ENCODE data around the gene RALGAPA2.

Gene RALGAPA2

GRCh38 chr20:20454850-20455627, 257.4 kb downstream of the RALGAPA2 start:
- no peak for DNase-seq

- DNase-seq: no peak
These were observed 258.1 kb downstream of the RALGAPA2 start for GRCh38 chr20:20454367-20454766.

- DNase-seq: peak; percentile 83
These were observed 260.2 kb downstream of the RALGAPA2 start for GRCh38 chr20:20452254-20452676.

- DNase-seq: no peak
These were observed 261.9 kb downstream of the RALGAPA2 start for GRCh38 chr20:20450521-20450920.

GRCh38 chr20:20448881-20449280, 263.6 kb downstream of the RALGAPA2 start:
- DNase-seq: no peak

DNA sequence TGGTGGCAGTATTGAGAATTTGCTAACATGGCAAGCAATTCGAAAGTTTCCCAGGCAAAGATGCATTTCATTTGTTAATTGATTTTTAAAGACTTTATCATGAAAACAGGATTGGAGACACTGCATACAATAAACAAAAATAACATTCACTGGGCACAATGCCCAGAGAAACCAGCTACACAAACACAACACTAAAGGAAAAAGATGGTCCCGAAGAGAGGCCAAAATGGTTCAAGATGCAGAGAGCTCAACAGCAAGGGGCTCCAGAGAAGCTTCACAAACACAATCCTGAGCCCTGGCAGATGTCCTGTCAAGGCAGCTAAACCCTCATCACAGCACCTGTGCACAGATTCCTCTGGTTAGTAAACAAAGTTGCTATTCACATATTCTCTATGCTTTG, 265.2 kb downstream of the RALGAPA2 start:
- no peak for DNase-seq

DNA sequence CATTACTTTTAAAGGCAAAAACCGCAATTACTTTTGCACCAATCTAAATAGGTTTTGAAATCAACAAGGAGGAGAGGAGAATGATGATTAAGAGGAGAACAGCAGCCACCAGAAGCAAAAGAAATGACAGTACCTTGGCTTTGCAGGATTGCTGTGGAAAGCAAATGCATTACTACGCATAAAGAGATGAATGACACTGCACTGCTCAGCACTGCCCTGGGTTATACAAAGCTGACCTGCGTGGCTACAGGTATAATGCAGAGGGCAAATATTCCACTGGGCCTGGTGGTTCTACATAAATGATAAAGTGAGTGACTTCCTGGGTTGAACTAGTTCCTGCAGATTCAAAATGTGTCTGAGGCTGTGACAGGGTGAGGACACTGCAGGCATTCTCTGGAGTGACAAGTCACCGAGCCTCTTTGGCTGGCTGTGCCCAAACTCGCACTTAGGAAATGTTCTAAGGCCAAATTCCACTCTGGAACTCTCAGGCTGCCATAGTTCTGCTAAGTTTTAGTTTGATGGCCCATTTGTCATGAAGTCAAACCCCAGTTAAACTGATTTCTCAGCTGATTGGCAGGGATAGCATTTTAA, 265.9 kb downstream of the RALGAPA2 start:
- no peak for DNase-seq

GRCh38 chr20:20446001-20446400, 266.4 kb downstream of the RALGAPA2 start:
- no peak for DNase-seq

DNA sequence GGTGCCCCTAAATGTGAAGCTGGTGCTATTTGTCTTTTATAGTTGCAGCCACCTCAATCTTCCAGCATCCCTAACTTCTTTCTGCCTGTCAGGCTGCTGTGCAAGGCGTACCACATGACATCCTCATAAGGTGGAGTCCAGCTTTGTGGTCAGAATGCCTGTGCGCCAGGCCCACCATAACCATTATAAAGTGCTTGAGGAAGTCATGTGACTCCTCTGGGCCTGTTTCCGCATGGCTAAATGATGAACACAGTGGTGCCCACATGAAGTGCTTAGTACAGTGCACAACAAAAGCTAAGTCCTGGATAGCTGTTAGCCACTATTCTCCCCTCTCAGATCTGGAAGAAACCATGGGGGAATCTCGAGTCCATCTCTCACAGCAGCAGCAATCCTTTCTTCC, 268.9 kb downstream of the RALGAPA2 start:
- DNase-seq: no peak

- no peak for DNase-seq
These were observed 270.0 kb downstream of the RALGAPA2 start for GRCh38 chr20:20442466-20442865.

GRCh38 chr20:20440886-20441658, 271.4 kb downstream of the RALGAPA2 start:
- no peak for DNase-seq

- no peak for DNase-seq
These were observed 272.0 kb downstream of the RALGAPA2 start for GRCh38 chr20:20440481-20440880.

DNA sequence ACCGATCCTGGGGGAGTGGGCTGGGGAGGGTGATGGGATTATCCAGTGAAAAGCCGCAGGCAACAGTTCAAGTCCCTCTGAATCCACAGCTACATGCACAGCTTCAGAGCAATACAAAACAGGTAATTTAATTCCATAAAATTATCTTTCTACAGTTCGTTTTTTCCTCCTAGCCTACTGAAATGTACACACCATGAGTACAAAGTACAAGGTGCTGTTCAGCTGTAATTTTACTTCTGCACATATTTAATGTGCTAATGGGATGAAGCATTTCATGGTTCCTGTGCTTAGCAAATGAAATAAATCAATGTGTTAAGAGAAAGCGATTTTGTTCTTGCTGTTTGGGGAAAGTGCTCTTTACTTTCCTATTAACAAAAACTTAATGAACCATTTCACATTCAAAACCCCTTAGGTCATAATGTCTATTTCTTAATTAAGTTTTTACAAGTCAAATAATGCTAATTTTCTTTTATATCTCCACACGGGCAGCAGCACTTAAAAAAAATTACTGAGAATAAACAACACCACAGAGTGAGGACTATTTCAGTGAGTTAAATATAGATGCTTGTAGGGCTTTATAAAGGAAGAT, 272.7 kb downstream of the RALGAPA2 start:
- DNase-seq: no peak

DNA sequence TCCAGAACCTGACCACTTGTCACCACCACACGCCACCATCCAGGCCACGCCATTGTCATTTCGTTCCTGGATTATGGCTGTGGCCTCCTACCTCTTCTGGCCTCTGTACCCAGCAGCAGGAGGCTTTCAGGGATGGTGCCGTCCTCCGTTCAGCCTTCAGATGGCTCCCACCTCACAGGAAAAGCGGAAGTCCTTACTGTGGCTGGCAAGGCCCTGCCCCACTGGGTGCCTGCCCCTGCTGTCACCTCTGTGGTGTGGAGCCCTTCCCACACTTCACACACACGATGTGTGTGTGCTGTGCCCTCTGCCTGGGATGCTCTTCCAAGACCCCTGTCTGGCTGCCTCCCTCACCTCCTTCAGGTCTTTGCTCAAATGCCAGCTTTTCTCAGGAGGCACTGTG, 275.1 kb downstream of the RALGAPA2 start:
- no peak for DNase-seq

DNA sequence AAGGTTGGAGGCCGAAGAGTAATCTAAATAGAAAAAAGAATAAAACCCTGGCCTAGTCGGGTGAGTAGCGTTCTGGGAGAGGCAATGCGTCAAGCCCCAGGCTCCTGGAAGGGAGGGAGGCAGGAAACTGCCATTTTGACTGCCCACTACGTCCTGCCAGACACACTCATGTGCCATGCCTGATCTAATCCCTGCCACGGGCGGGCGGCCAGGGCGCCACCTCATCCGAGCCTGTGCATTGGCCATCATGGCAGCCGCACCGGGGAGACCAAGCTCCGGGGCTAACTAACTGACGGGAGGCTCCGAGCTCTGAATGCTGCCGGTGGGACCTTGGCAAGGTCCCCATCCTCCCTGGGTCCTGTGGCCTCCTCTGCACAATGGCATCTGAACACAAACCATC, 275.8 kb downstream of the RALGAPA2 start:
- DNase-seq: no peak

DNA sequence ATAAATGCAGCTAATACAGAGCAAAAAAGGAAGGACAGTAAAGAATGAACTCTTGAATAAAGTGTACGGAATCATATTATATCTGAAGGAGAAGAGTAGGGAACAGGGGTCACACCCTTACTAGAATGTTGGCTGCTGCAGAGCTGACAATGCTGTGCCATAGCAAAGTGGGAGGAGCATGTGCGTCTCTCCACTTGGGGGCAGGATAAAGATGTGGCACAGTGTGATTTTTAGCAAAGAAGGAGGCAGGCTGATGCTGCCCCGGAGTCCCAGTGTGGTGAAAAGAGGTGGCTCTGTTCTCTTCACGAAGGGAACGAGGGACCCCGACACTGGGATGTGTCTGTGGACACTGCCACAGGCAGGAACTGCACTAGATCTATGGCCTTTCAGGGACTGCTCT, 277.0 kb downstream of the RALGAPA2 start:
- DNase-seq: no peak

- no peak for DNase-seq
These were observed 279.7 kb downstream of the RALGAPA2 start for GRCh38 chr20:20432618-20433286.

GRCh38 chr20:20430066-20430465, 282.4 kb downstream of the RALGAPA2 start:
- DNase-seq: no peak

GRCh38 chr20:20428067-20428466, 284.4 kb downstream of the RALGAPA2 start:
- no peak for DNase-seq

- peak; percentile 6 for DNase-seq
These were observed 285.1 kb downstream of the RALGAPA2 start for GRCh38 chr20:20427227-20427864.

DNA sequence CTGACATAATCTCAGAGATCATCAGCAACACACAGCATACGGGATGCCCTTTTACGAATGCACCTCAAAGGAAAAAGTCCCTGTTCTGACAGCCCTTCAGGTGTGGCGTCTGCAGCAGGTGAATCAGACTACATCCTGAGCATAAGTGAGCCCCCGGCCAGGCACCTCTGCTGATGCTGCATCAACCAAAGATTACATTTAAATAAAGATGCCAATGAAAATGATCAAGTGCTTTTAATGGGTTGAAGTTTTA, 285.9 kb downstream of the RALGAPA2 start:
- DNase-seq: no peak

- no peak for DNase-seq
These were observed 286.4 kb downstream of the RALGAPA2 start for GRCh38 chr20:20425823-20426654.

Measured in activated CD4-positive, alpha-beta T cell treated with anti-CD3 and anti-CD28 coated beads, Interleukin-2, amount 50 U/mL, for 16 hours (primary cell).